GM18517 (cell line): ENCODE results near the gene COMMD9.
"Not testable (repeated sequence)": the region's sequence is repeated elsewhere in the genome, so short reads cannot be mapped to it uniquely, and the experiment has no call there.

Source experiments
- ATAC-seq: cut with Tn5 transposase; IDR thresholded peaks from one replicate; pipeline ENCODE4 v1.9.1; 2021; ENCODE audit warnings: mild to moderate bottlenecking, moderate library complexity; ENCODE audit not compliant: unreplicated experiment

The COMMD9 gene

GRCh38 chr11:36289226-36289852, at the start of gene COMMD9:
Gene COMMD9 (minus strand): TSS chr11:36289424. CDS start chr11:36289412, 12 bp downstream.
- ATAC-seq = peak; percentile 100

GRCh38 chr11:36333897-36334296, 44.7 kb upstream of the COMMD9 start:
- ATAC-seq = no peak

- no peak for ATAC-seq
Observed at GRCh38 chr11:36333468-36333867, 44.2 kb upstream of the COMMD9 start.

- no peak for ATAC-seq
Observed at GRCh38 chr11:36330411-36330810, 41.2 kb upstream of the COMMD9 start.

GRCh38 chr11:36328966-36329673, 39.9 kb upstream of the COMMD9 start:
- no peak for ATAC-seq

- ATAC-seq = no peak
Observed at GRCh38 chr11:36326524-36327419, 37.5 kb upstream of the COMMD9 start.

GRCh38 chr11:36325403-36325802, 36.2 kb upstream of the COMMD9 start:
- not testable (repeated sequence) for ATAC-seq

- not testable (repeated sequence) for ATAC-seq
Observed at GRCh38 chr11:36324956-36325355, 35.7 kb upstream of the COMMD9 start.

- ATAC-seq = no peak
Observed at GRCh38 chr11:36317992-36318391, 28.8 kb upstream of the COMMD9 start.

- no peak for ATAC-seq
Observed at GRCh38 chr11:36316049-36316448, 26.8 kb upstream of the COMMD9 start.

GRCh38 chr11:36314434-36314767, 25.2 kb upstream of the COMMD9 start:
- ATAC-seq = no peak

GRCh38 chr11:36313750-36314433, 24.7 kb upstream of the COMMD9 start:
- peak; percentile 66 for ATAC-seq

GRCh38 chr11:36312611-36313472, 23.6 kb upstream of the COMMD9 start:
- no peak for ATAC-seq

- ATAC-seq = no peak
Observed at GRCh38 chr11:36311926-36312595, 22.8 kb upstream of the COMMD9 start.

GRCh38 chr11:36309779-36310178, 20.6 kb upstream of the COMMD9 start:
- no peak for ATAC-seq

- ATAC-seq = no peak
Observed at GRCh38 chr11:36308577-36308976, 19.4 kb upstream of the COMMD9 start.

GRCh38 chr11:36306888-36307287, 17.7 kb upstream of the COMMD9 start:
- ATAC-seq = no peak

GRCh38 chr11:36305047-36305446, 15.8 kb upstream of the COMMD9 start:
- ATAC-seq = no peak

GRCh38 chr11:36304351-36304750, 15.1 kb upstream of the COMMD9 start:
- no peak for ATAC-seq

- ATAC-seq = no peak
Observed at GRCh38 chr11:36300650-36301049, 11.4 kb upstream of the COMMD9 start.
